A549 (cell line): Measurements from ENCODE around the gene SMARCB1. TPM values are rescaled to one million over a fixed set of nuclear protein-coding genes. Genes with fewer than 3 reads are reported as not detected.

Source experiments
- ATAC-seq, 2 experiments: fragments of 200-7000 bp in 1 of 2; fragments of >200 bp in 1 of 2; cut with Nextera tagmentation in 1 of 2; cut with Tn5 transposase in 1 of 2; 3 replicates each; pipeline versions ENCODE4 v1.8.0 to v1.9.1; 2018 to 2020; ENCODE audit warnings: mild to moderate bottlenecking in 1 of 2, moderate library complexity in 1 of 2
- CTCF ChIA-PET: fragments of 300-600 bp; sonication (Branson Sonifier 250); formaldehyde crosslinking; extraction: SDS; loops from one replicate; lab custom pipeline; 2021; ENCODE audit warnings: antibody characterized with exemption, inconsistent platforms; lab: Yijun Ruan, JAX
- POLR2A ChIA-PET: fragments of 350-600 bp; formaldehyde crosslinking; extraction: SDS; loops from one replicate; lab custom pipeline; 2021; ENCODE audit warnings: antibody characterized with exemption, inconsistent platforms; lab: Yijun Ruan, JAX
- DNase-seq, 2 experiments: peaks; one replicate each; pipeline versions ENCODE4 v3.0.0 to v3.0.0-alpha.2; 2011 to 2016; ENCODE audit warnings: low read depth in 1 of 2, low spot score in 1 of 2
- FAIRE-seq: peaks from 2 replicates; lab custom pipeline; 2011; peaks lifted over from hg19 to GRCh38; lab: Jason Lieb, UNC
- H3K27ac ChIP-seq, 2 experiments: fragments of >200 bp; sonication (Bioruptor Twin); formaldehyde crosslinking; 3 replicates each; pipeline ENCODE4 v1.5.1; 2016 to 2017
- H3K4me1 ChIP-seq: fragments of >200 bp; sonication (Bioruptor Twin); formaldehyde crosslinking; 3 replicates; pipeline ENCODE4 v1.6.1; 2016
- H3K4me2 ChIP-seq: fragments of >200 bp; sonication (Bioruptor Twin); formaldehyde crosslinking; 3 replicates; pipeline ENCODE4 v1.6.1; 2016
- H3K4me3 ChIP-seq: fragments of >200 bp; sonication (Bioruptor Twin); formaldehyde crosslinking; 3 replicates; pipeline ENCODE4 v1.5.1; 2016
- H3K9me3 ChIP-seq: fragments of >200 bp; sonication (Bioruptor Twin); formaldehyde crosslinking; 3 replicates; pipeline ENCODE4 v1.6.1; 2016
- ATOH8 ChIP-seq: fragments of 250-450 bp; sonication (Bioruptor Pico); IDR thresholded peaks from 2 replicates; pipeline ENCODE4 v1.5.0; 2020; ENCODE audit warnings: low read depth, mild to moderate bottlenecking, moderate library complexity
- BCL3 ChIP-seq: fragments of >200 bp; sonication (Bioruptor Twin); formaldehyde crosslinking; IDR thresholded peaks from 3 replicates; pipeline ENCODE4 v1.6.1; 2016
- BHLHE40 ChIP-seq: IDR thresholded peaks from 2 replicates; pipeline ENCODE4 v1.6.1; 2012; ENCODE audit warnings: low read depth, low read length, inconsistent platforms
- CBX2 ChIP-seq: fragments of 200-600 bp; sonication (generic); IDR thresholded peaks from 2 replicates; pipeline ENCODE4 v1.6.1; 2016; ENCODE audit warnings: low read depth, mild to moderate bottlenecking, borderline replicate concordance
- CEBPB ChIP-seq, 2 experiments: fragments of >200 bp in 1 of 2; sonication (Bioruptor Twin) in 1 of 2; formaldehyde crosslinking in 1 of 2; IDR thresholded peaks; 2 replicates each; pipeline ENCODE4 v1.6.1; 2012 to 2016
- E2F6 ChIP-seq: IDR thresholded peaks from 2 replicates; pipeline ENCODE4 v1.6.1; 2012; ENCODE audit warnings: low read depth, borderline replicate concordance
- FOSL2 ChIP-seq, 2 experiments: fragments of 450-650 bp in 1 of 2; fragments of >200 bp in 1 of 2; sonication (Bioruptor Twin) in 1 of 2; formaldehyde crosslinking; IDR thresholded peaks; 2 replicates each; pipeline versions ENCODE4 v1.5.0 to v1.6.1; 2016 to 2020; ENCODE audit warnings: mild to moderate bottlenecking in 1 of 2, moderate library complexity in 1 of 2
- FOXS1 ChIP-seq: fragments of 250-450 bp; sonication (Bioruptor Pico); IDR thresholded peaks from 2 replicates; pipeline ENCODE4 v1.5.0; 2020; ENCODE audit warnings: mild to moderate bottlenecking, moderate library complexity
- HOXB5 ChIP-seq: fragments of 250-450 bp; sonication (Bioruptor Pico); IDR thresholded peaks from 2 replicates; pipeline ENCODE4 v1.5.0; 2020; ENCODE audit warnings: mild to moderate bottlenecking, moderate library complexity
- KDM5A ChIP-seq: fragments of 200-600 bp; sonication (generic); IDR thresholded peaks from 2 replicates; pipeline ENCODE4 v1.6.1; 2016; ENCODE audit warnings: antibody characterized with exemption, mild to moderate bottlenecking
- MAX ChIP-seq: IDR thresholded peaks from 2 replicates; pipeline ENCODE4 v1.6.1; 2012
- MYC ChIP-seq: IDR thresholded peaks from 2 replicates; pipeline ENCODE4 v1.6.1; 2012; ENCODE audit warnings: mild to moderate bottlenecking, inconsistent platforms, low read length, improper control_type of control experiment, borderline replicate concordance
- PHF8 ChIP-seq: fragments of 200-600 bp; sonication (generic); IDR thresholded peaks from 2 replicates; pipeline ENCODE4 v1.6.1; 2016; ENCODE audit warnings: low read depth, mild to moderate bottlenecking, antibody characterized with exemption, moderate library complexity, borderline replicate concordance
- POLR2A ChIP-seq: IDR thresholded peaks from 2 replicates; pipeline ENCODE4 v1.6.1; 2012; ENCODE audit warnings: mild to moderate bottlenecking, low read length
- RARB ChIP-seq: fragments of 250-450 bp; sonication (Bioruptor Pico); IDR thresholded peaks from 2 replicates; pipeline ENCODE4 v1.8.0; 2021; ENCODE audit warnings: mild to moderate bottlenecking, moderate library complexity
- SREBF2 ChIP-seq: fragments of 450-650 bp; IDR thresholded peaks from 2 replicates; pipeline ENCODE4 v1.6.1; 2014; ENCODE audit warnings: mild to moderate bottlenecking, moderate library complexity
- USF2 ChIP-seq: fragments of 450-650 bp; IDR thresholded peaks from 2 replicates; pipeline ENCODE4 v1.6.1; 2014; ENCODE audit warnings: antibody characterized with exemption
- ZNF302 ChIP-seq: fragments of 250-450 bp; sonication (Bioruptor Pico); IDR thresholded peaks from 2 replicates; pipeline ENCODE4 v1.9.0; 2021; ENCODE audit warnings: inconsistent platforms, mild to moderate bottlenecking, moderate library complexity
- WGBS: methylation state at CpG from one replicate; pipeline ENCODE4 v1.1.6; 2017; ENCODE audit errors: missing lambda C conversion rate; 5-methylcytosine and 5-hydroxymethylcytosine counted together
- polyA plus RNA-seq, 4 experiments: library from polyadenylated mRNA; depleted of rRNA in 3 of 4; stranded (reverse); fragments of >200 nt; fragmentation: RNase III in 1 of 4; extraction: RNeasy Plus Mini Kit Qiagen cat#74134 plus additional on column Dnase treatment in 1 of 4; gene quantifications; 2 replicates in 3 of 4; 3 replicates in 1 of 4; pipeline ENCODE4 v1.2.3, GENCODE V29; 2011 to 2017

SMARCB1 gene
- polyA plus RNA-seq, 2 of the 4 experiments (the other 2 are of a cell fraction): 65.6 to 133 TPM

- ChIA-PET POLR2A (interaction anchor here (0.5 kb wide), 1 partner anchor 24 kb away, joined by 3 read pairs; no protein-coding TSS in a partner anchor), CTCF (interaction anchor here (0.6 to 5.3 kb wide), 2 partner anchors 16 to 27 kb away, joined by 3 to 31 read pairs; no protein-coding TSS in a partner anchor)
- DNase-seq (no peak), FAIRE-seq (no peak), ATAC-seq (no peak)
- Histone ChIP-seq H3K27ac (no peak overlapping the region), H3K4me3 (no peak overlapping the region), H3K4me1 (peaks cover 8% of the 10 kb centered on the region; the same call in 1 of the 3 replicates), H3K4me2 (no peak overlapping the region)
- WGBS: 98% methylated on average over 3 of the region's 3 CpGs
- TF ChIP-seq MAX: no peak
- TF ChIP-seq KDM5A: no peak
- TF ChIP-seq BHLHE40: no peak
- TF ChIP-seq RARB (CRISPR knock-in tag): no peak
- TF ChIP-seq, all 56 proteins: peak for 0
- no peaks in the 10 kb centered on the region for H3K9me3 ChIP-seq
Measured at GRCh38 chr22:23834406-23834792, 47.6 kb downstream of the SMARCB1 start.

GRCh38 chr22:23834793-23835483, 48.2 kb downstream of the SMARCB1 start:
- no peak for TF ChIP-seq SREBF2
- no peak for TF ChIP-seq ZNF302
- no peak for TF ChIP-seq FOSL2 (IDR thresholded peaks at IDR 0.05)
- no peak for TF ChIP-seq FOSL2 (CRISPR knock-in tag; IDR thresholded peaks at IDR 0.05)
- TF ChIP-seq USF2: no peak
- no peak for TF ChIP-seq FOXS1 (CRISPR knock-in tag)
- no peak for TF ChIP-seq PHF8
- no peak for TF ChIP-seq MYC
- no peak for TF ChIP-seq HOXB5 (CRISPR knock-in tag)
- no peak for TF ChIP-seq CBX2
- TF ChIP-seq ATOH8 (CRISPR knock-in tag): no peak
- TF ChIP-seq CEBPB (IDR thresholded peaks at IDR 0.05): no peak
- no peak for TF ChIP-seq POLR2A
- no peak for TF ChIP-seq BCL3
- no peak for TF ChIP-seq E2F6
- no peak for DNase-seq
- CTCF ChIA-PET: interaction anchor here (0.6 to 5.3 kb wide), 3 partner anchors 15 to 340 kb away, joined by 3 to 31 read pairs (median 3); no protein-coding TSS in a partner anchor
- Histone ChIP-seq H3K4me3 (no peak overlapping the region), H3K4me2 (no peak overlapping the region), H3K9me3 (no peaks in the 10 kb centered on the region), H3K4me1 (peaks cover 10% of the 10 kb centered on the region; the same call in 1 of the 3 replicates), H3K27ac (no peak overlapping the region)
- POLR2A ChIA-PET: no interaction called here
- FAIRE-seq: no peak
- WGBS: 93% methylated on average over 3 of the region's 10 CpGs
- ATAC-seq: no peak
